WTC11 (cell line): ENCODE results near the gene SMARCA2. TPM values are rescaled to one million over a fixed set of nuclear protein-coding genes. Genes with fewer than 3 reads are reported as not detected.

Experiments
- ATAC-seq: fragments of 200-7000 bp; cut with Tn5 transposase; 2 replicates; pipeline ENCODE4 v1.10.0; 2021; ENCODE audit warnings: mild to moderate bottlenecking, moderate library complexity
- CTCF ChIA-PET: fragments of 300-600 bp; sonication (Branson Sonifier 250); formaldehyde crosslinking; loops from one replicate; lab custom pipeline; 2021; ENCODE audit warnings: antibody characterized with exemption; lab: Charles Lee
- POLR2A ChIA-PET: fragments of 350-600 bp; sonication (Branson Sonifier 250); formaldehyde crosslinking; loops from one replicate; lab custom pipeline; 2021; ENCODE audit warnings: antibody characterized with exemption; lab: Charles Lee
- DNase-seq: peaks from one replicate; pipeline ENCODE4 v3.0.0; 2021; ENCODE audit warnings: low spot score
- H3K27ac Mint-ChIP-seq: 2 replicates; pipeline ENCODE4 v1.8.0; 2021; ENCODE audit warnings: mixed read lengths
- H3K27me3 Mint-ChIP-seq: 2 replicates; pipeline ENCODE4 v1.8.0; 2021; ENCODE audit warnings: low read depth, mild to moderate bottlenecking, moderate library complexity, mixed read lengths
- H3K36me3 Mint-ChIP-seq: 2 replicates; pipeline ENCODE4 v1.8.0; 2021; ENCODE audit warnings: mixed read lengths
- H3K4me1 Mint-ChIP-seq: 2 replicates; pipeline ENCODE4 v1.8.0; 2022; ENCODE audit warnings: mixed read lengths
- H3K4me3 Mint-ChIP-seq: 2 replicates; pipeline ENCODE4 v1.8.0; 2021; ENCODE audit warnings: mild to moderate bottlenecking, moderate library complexity, mixed read lengths
- H3K9me3 Mint-ChIP-seq: 2 replicates; pipeline ENCODE4 v1.8.0; 2021; ENCODE audit warnings: mixed read lengths
- ATF1 ChIP-seq: sonication (generic); formaldehyde crosslinking; IDR thresholded peaks from 2 replicates; pipeline ENCODE4 v1.8.1; 2023; ENCODE audit warnings: mild to moderate bottlenecking, moderate library complexity, missing genetic modification reagents
- CREM ChIP-seq: sonication (generic); formaldehyde crosslinking; IDR thresholded peaks from 2 replicates; pipeline ENCODE4 v1.8.1; 2022; ENCODE audit warnings: mild to moderate bottlenecking, missing genetic modification reagents, moderate library complexity
- CTCF ChIP-seq: fragments of 200-600 bp; IDR thresholded peaks from 2 replicates; pipeline ENCODE4 v1.8.0; 2022; ENCODE audit warnings: antibody characterized with exemption
- ESRRA ChIP-seq: sonication (generic); formaldehyde crosslinking; IDR thresholded peaks from 2 replicates; pipeline ENCODE4 v1.8.1; 2022; ENCODE audit warnings: mild to moderate bottlenecking, missing genetic modification reagents, borderline replicate concordance
- FOXJ3 ChIP-seq: sonication (generic); formaldehyde crosslinking; IDR thresholded peaks from 2 replicates; pipeline ENCODE4 v1.9.0; 2021; ENCODE audit warnings: missing genetic modification reagents, mild to moderate bottlenecking, borderline replicate concordance
- GTF2I ChIP-seq: fragments of 250-450 bp; sonication (Bioruptor Pico); conservative IDR thresholded peaks from 2 replicates; pipeline ENCODE4 v1.4.0; 2021; ENCODE audit warnings: mild to moderate bottlenecking
- IRF2 ChIP-seq: sonication (generic); formaldehyde crosslinking; IDR thresholded peaks from 2 replicates; pipeline ENCODE4 v1.8.0; 2022; ENCODE audit warnings: low read depth, missing genetic modification reagents, borderline replicate concordance
- JUN ChIP-seq: sonication (generic); formaldehyde crosslinking; IDR thresholded peaks from 2 replicates; pipeline ENCODE4 v1.8.0; 2023; ENCODE audit warnings: mild to moderate bottlenecking, missing genetic modification reagents
- KAT7 ChIP-seq: sonication (generic); formaldehyde crosslinking; IDR thresholded peaks from 2 replicates; pipeline ENCODE4 v1.8.1; 2023; ENCODE audit warnings: missing genetic modification reagents, mild to moderate bottlenecking, borderline replicate concordance
- MLX ChIP-seq: sonication (generic); formaldehyde crosslinking; IDR thresholded peaks from 2 replicates; pipeline ENCODE4 v1.8.1; 2023; ENCODE audit warnings: mild to moderate bottlenecking, missing genetic modification reagents, moderate library complexity
- NFATC4 ChIP-seq: fragments of 250-450 bp; sonication (Bioruptor Pico); IDR thresholded peaks from 2 replicates; pipeline ENCODE4 v1.9.0; 2021; ENCODE audit warnings: mild to moderate bottlenecking
- OVOL2 ChIP-seq: fragments of 250-450 bp; sonication (Bioruptor Pico); IDR thresholded peaks from 2 replicates; pipeline ENCODE4 v1.9.0; 2021; ENCODE audit warnings: mild to moderate bottlenecking, borderline replicate concordance
- PRRX2 ChIP-seq: fragments of 250-450 bp; sonication (Bioruptor Pico); IDR thresholded peaks from 2 replicates; pipeline ENCODE4 v1.8.0; 2021; ENCODE audit warnings: mild to moderate bottlenecking
- RORB ChIP-seq: fragments of 250-450 bp; sonication (Bioruptor Pico); IDR thresholded peaks from 2 replicates; pipeline ENCODE4 v1.9.0; 2021; ENCODE audit warnings: mild to moderate bottlenecking
- STAT6 ChIP-seq: sonication (generic); formaldehyde crosslinking; conservative IDR thresholded peaks from 2 replicates; pipeline ENCODE4 v1.8.1; 2023; ENCODE audit warnings: mild to moderate bottlenecking, low read depth, missing genetic modification reagents, moderate library complexity
- ZBTB21 ChIP-seq: sonication (generic); formaldehyde crosslinking; IDR thresholded peaks from 2 replicates; pipeline ENCODE4 v1.8.1; 2023; ENCODE audit warnings: mild to moderate bottlenecking, missing genetic modification reagents, borderline replicate concordance
- ZNF138 ChIP-seq: sonication (generic); formaldehyde crosslinking; conservative IDR thresholded peaks from 2 replicates; pipeline ENCODE4 v1.8.1; 2022; ENCODE audit warnings: mild to moderate bottlenecking, moderate library complexity, missing genetic modification reagents
- ZNF232 ChIP-seq: sonication (generic); formaldehyde crosslinking; IDR thresholded peaks from 2 replicates; pipeline ENCODE4 v1.8.0; 2022; ENCODE audit warnings: mild to moderate bottlenecking, missing genetic modification reagents
- ZNF317 ChIP-seq: sonication (generic); formaldehyde crosslinking; IDR thresholded peaks from 2 replicates; pipeline ENCODE4 v1.8.1; 2023; ENCODE audit warnings: low read depth, mild to moderate bottlenecking, moderate library complexity, missing genetic modification reagents, borderline replicate concordance
- ZNF423 ChIP-seq: fragments of 250-450 bp; sonication (Bioruptor Pico); IDR thresholded peaks from 2 replicates; pipeline ENCODE4 v2.1.2; 2022; ENCODE audit warnings: mild to moderate bottlenecking, moderate library complexity
- ZSCAN18 ChIP-seq: fragments of 250-450 bp; sonication (Bioruptor Pico); IDR thresholded peaks from 2 replicates; pipeline ENCODE4 v2.1.2; 2022; ENCODE audit warnings: mild to moderate bottlenecking, moderate library complexity
- total RNA-seq: library from RNA; stranded (reverse); gene quantifications from 3 replicates; pipeline ENCODE4 v1.2.3, GENCODE V29; 2021

SMARCA2 gene
- total RNA-seq, 1 experiment from 2014 or later, result 20.3 TPM

GRCh38 chr9:2059274-2059929 is 44.3 kb downstream of the SMARCA2 start:
- no peaks in the 10 kb centered on the region for H3K9me3 Mint-ChIP-seq
- TF ChIP-seq ZNF423 (CRISPR knock-in tag), result no peak
- no peak for TF ChIP-seq PRRX2 (CRISPR knock-in tag)
- TF ChIP-seq IRF2 (CRISPR knock-in tag), result no peak
- TF ChIP-seq RORB (CRISPR knock-in tag), result no peak
- TF ChIP-seq OVOL2, result no peak
- no peak for TF ChIP-seq ATF1
- TF ChIP-seq ESRRA (CRISPR knock-in tag), result no peak
- no peak for TF ChIP-seq CREM
- CTCF ChIA-PET, result no interaction called here
- H3K36me3 Mint-ChIP-seq, result no peaks in the 10 kb centered on the region
- POLR2A ChIA-PET, result no interaction called here
- ATAC-seq, result no peak
- no peak for DNase-seq
- no peak overlapping the region for H3K4me3 Mint-ChIP-seq
- H3K27me3 Mint-ChIP-seq, result no peaks in the 10 kb centered on the region
- no peak overlapping the region for H3K27ac Mint-ChIP-seq
- peaks cover 11% of the 10 kb centered on the region for H3K4me1 Mint-ChIP-seq

- DNase-seq (no peak), ATAC-seq (no peak)
- peaks cover 6% of the 10 kb centered on the region for H3K4me1 Mint-ChIP-seq
- ChIA-PET CTCF (no interaction called here), POLR2A (no interaction called here)
- TF ChIP-seq ESRRA (CRISPR knock-in tag), result no peak
- TF ChIP-seq ZBTB21 (CRISPR knock-in tag), result no peak
- no peak for TF ChIP-seq ZSCAN18 (CRISPR knock-in tag)
- TF ChIP-seq ZNF138 (CRISPR knock-in tag), result no peak
- no peak for TF ChIP-seq MLX (CRISPR knock-in tag)
- no peak for TF ChIP-seq ZNF317 (CRISPR knock-in tag)
- no peak for TF ChIP-seq NFATC4
- TF ChIP-seq JUN (CRISPR knock-in tag), result no peak
- TF ChIP-seq STAT6 (CRISPR knock-in tag), result no peak
- TF ChIP-seq ZNF232 (CRISPR knock-in tag), result no peak
- no peak for TF ChIP-seq RORB (CRISPR knock-in tag)
- TF ChIP-seq KAT7 (CRISPR knock-in tag), result no peak
- TF ChIP-seq GTF2I, result no peak
- TF ChIP-seq FOXJ3 (CRISPR knock-in tag), result no peak
- no peak for TF ChIP-seq CTCF
- no peaks in the 10 kb centered on the region for H3K27me3 Mint-ChIP-seq
- no peaks in the 10 kb centered on the region for H3K9me3 Mint-ChIP-seq
- H3K36me3 Mint-ChIP-seq, result no peaks in the 10 kb centered on the region
- H3K27ac Mint-ChIP-seq, result no peak overlapping the region
- H3K4me3 Mint-ChIP-seq, result no peak overlapping the region
Measured at GRCh38 chr9:2060424-2060823, 45.3 kb downstream of the SMARCA2 start.
